Ovary (tissue), 9 donors: ENCODE data around the gene OBSCN. TPM values are rescaled to one million over a fixed set of nuclear protein-coding genes. Genes with fewer than 3 reads are reported as not detected.

Source experiments
- DNase-seq, 5 donors: peaks; one replicate each; pipeline ENCODE4 v3.0.0-alpha.2; 2019 to 2020
- H3K27ac ChIP-seq, 2 donors: fragments of 200-600 bp; one replicate each; pipeline versions ENCODE4 v1.5.1 to v1.8.0; 2019 to 2022
- H3K27me3 ChIP-seq: fragments of 200-600 bp; one replicate; pipeline ENCODE4 v1.8.0; 2022
- H3K36me3 ChIP-seq: fragments of 200-600 bp; sonication (generic); one replicate; pipeline ENCODE4 v1.5.1; 2019
- H3K4me1 ChIP-seq: one replicate; pipeline ENCODE4 v1.8.1; 2013; ENCODE audit warnings: mild to moderate bottlenecking, moderate library complexity; ENCODE audit not compliant: insufficient read depth
- H3K4me3 ChIP-seq: fragments of 200-600 bp; sonication (generic); one replicate; pipeline ENCODE4 v1.5.1; 2017
- H3K9me3 ChIP-seq, 2 donors: fragments of 200-600 bp in 1 of 2; sonication (generic) in 1 of 2; one replicate each; pipeline versions ENCODE4 v1.5.1 to v1.8.1; 2013 to 2019; ENCODE audit warnings: mild to moderate bottlenecking in 1 of 2, moderate library complexity in 1 of 2
- CTCF ChIP-seq, 3 donors: fragments of 450-650 bp in 2 of 3; fragments of 200-600 bp in 1 of 3; IDR thresholded peaks; one replicate each; pipeline versions ENCODE4 v1.5.1 to v1.8.0; 2016 to 2022; ENCODE audit warnings: antibody characterized with exemption in 3 of 3, mild to moderate bottlenecking in 1 of 3
- EP300 ChIP-seq: sonication (generic); formaldehyde crosslinking; IDR thresholded peaks from one replicate; pipeline ENCODE4 v1.6.1; 2017; ENCODE audit warnings: antibody characterized with exemption
- POLR2A ChIP-seq: fragments of 450-650 bp; IDR thresholded peaks from one replicate; pipeline ENCODE4 v1.6.1; 2017; ENCODE audit warnings: antibody characterized with exemption, mild to moderate bottlenecking, moderate library complexity
- WGBS, 3 donors: extraction: QIAGEN DNeasy Blood & Tissue Kit in 1 of 3; methylation state at CpG; one replicate each; pipeline versions ENCODE4 v1.1.5 to v1.1.7; 2013 to 2017; 5-methylcytosine and 5-hydroxymethylcytosine counted together
- intact Hi-C, 4 donors: fragments of 100-400 bp; cut with DNase I; formaldehyde crosslinking; loops; one replicate each; pipeline versions ENCODE4 v1.11.0 to v1.15.1; 2022 to 2023
- polyA plus RNA-seq, 2 donors: library from polyadenylated mRNA; stranded (reverse); fragments of 200-250 nt in 1 of 2; fragments of 350-450 nt in 1 of 2; fragmentation: Illumina TruSeq in 1 of 2; extraction: RNeasy Lipid Tissue Mini Kit (QIAGEN cat#74804) in 1 of 2; gene quantifications; one replicate each; pipeline ENCODE4 v1.2.3, GENCODE V29; 2013 to 2014
- total RNA-seq, 7 donors: library from RNA; depleted of rRNA in 2 of 7; stranded (reverse); fragments of >200 nt in 2 of 7; fragmentation: NEBNext Ultra II Directional in 3 of 7; extraction: Animal tissue kit (Norgen Biotek cat#: 25700) in 3 of 7; gene quantifications; one replicate each; pipeline versions ENCODE4 v1.1.0 to v1.2.4, GENCODE V29; 2016 to 2023
- donor health status: DM: no; HTN: no; CAD: no; lungs with moderate emphysema.
- donor health status: DM: no; HTN: no; CAD: no.
- donor health status: Bipolar disorder and iron deficiency.
- donor health status: DM: yes; HTN: yes; CAD: no.
- donor health status: DM: no; HTN: no; CAD: no.
- donor health status: DM: yes; HTN: yes; CAD: no.

OBSCN gene
- total and polyA plus RNA-seq, 9 donors, result 3.5 to 37.1 (median 29.0) TPM

DNA sequence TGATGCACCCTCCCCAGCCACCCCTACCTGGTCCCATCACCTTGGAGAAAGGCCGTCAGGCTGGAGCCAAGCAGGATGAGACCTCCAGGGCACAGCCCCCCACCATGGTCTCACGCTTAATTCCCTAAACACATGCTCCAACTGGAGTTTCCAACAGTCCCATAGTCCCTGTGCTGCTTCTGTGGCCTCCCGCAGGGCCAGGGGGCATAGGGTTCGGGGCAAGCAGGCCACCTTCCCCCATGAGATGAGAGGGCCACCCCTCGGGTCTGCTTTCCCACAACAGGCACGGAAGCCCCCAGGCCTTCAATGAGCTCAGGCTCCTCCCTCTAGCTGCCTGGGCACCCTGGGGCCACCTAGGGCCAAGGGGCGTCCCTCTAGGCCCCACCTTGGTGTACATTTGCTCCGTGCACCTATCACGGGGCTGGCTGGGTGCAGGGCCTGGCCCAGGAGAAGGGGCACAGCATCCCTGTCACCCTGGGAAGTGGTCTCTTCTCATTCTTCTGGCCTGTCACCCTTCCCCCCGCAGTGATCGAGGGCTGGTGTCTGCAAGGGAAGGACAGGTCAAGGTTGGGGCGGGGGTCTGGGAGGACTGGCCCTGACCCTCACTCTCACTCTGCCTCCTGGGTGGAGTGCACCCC is 156.3 kb downstream of the OBSCN start:
- Histone ChIP-seq H3K4me1 (no peaks in the 10 kb centered on the region), H3K36me3 (no peaks in the 10 kb centered on the region), H3K9me3 (no peaks in the 10 kb centered on the region), H3K27ac (no peak overlapping the region), H3K27me3 (no peaks in the 10 kb centered on the region), H3K4me3 (no peak overlapping the region)
- intact Hi-C loops, result no loop called here
- WGBS, 3 donors, result 79 to 88% (median 85%) methylated on average over 11 to 12 of the region's 12 CpGs
- DNase-seq, result peak in 3 of 5 donors; percentile 11 to 23 (median 13)
- no peak for TF ChIP-seq POLR2A
- no peak for TF ChIP-seq EP300
- TF ChIP-seq CTCF (IDR thresholded peaks at IDR 0.05), result no peak

GRCh38 chr1:228364706-228365213 is 156.9 kb downstream of the OBSCN start:
- Histone ChIP-seq H3K36me3 (no peaks in the 10 kb centered on the region), H3K4me1 (no peaks in the 10 kb centered on the region), H3K27ac (no peak overlapping the region), H3K4me3 (no peak overlapping the region), H3K9me3 (no peaks in the 10 kb centered on the region), H3K27me3 (no peaks in the 10 kb centered on the region)
- peak in 3 of 5 donors; percentile 10 to 33 (median 15) for DNase-seq
- intact Hi-C loops, result no loop called here
- TF ChIP-seq CTCF (IDR thresholded peaks at IDR 0.05), result no peak
- no peak for TF ChIP-seq EP300
- TF ChIP-seq POLR2A, result no peak
- 81 to 90% (median 84%) methylated on average over 19 of the region's 19 CpGs for WGBS, 3 donors

- intact Hi-C loops, result no loop called here
- Histone ChIP-seq H3K27ac (no peak overlapping the region), H3K27me3 (no peaks in the 10 kb centered on the region), H3K4me1 (no peaks in the 10 kb centered on the region), H3K36me3 (no peaks in the 10 kb centered on the region), H3K9me3 (no peaks in the 10 kb centered on the region), H3K4me3 (no peak overlapping the region)
- TF ChIP-seq CTCF (IDR thresholded peaks at IDR 0.05) (no peak), EP300 (no peak), POLR2A (no peak)
- WGBS, 3 donors, result 71 to 79% (median 72%) methylated on average over 16 to 20 of the region's 20 CpGs
- DNase-seq, result peak in 4 of 5 donors; percentile 5 to 14 (median 13)
Measured at GRCh38 chr1:228365271-228366061, 157.6 kb downstream of the OBSCN start.

GRCh38 chr1:228366062-228366865 is 158.4 kb downstream of the OBSCN start:
- H3K27me3 ChIP-seq, result no peaks in the 10 kb centered on the region
- H3K4me3 ChIP-seq, result no peak overlapping the region
- H3K9me3 ChIP-seq, result no peaks in the 10 kb centered on the region
- 76 to 87% (median 80%) methylated on average over 19 to 23 of the region's 23 CpGs for WGBS, 3 donors
- TF ChIP-seq CTCF (IDR thresholded peaks at IDR 0.05), result no peak
- TF ChIP-seq POLR2A, result no peak
- no peak for TF ChIP-seq EP300
- intact Hi-C loops, result no loop called here
- no peak overlapping the region for H3K27ac ChIP-seq
- H3K4me1 ChIP-seq, result no peaks in the 10 kb centered on the region
- H3K36me3 ChIP-seq, result no peaks in the 10 kb centered on the region
- DNase-seq, result peak in 3 of 5 donors; percentile 12 to 21 (median 19)
